ENCODE results near the gene THRAP3.
A peak's percentile ranks its signal among the peaks of the same experiment; 100 is the strongest.

The THRAP3 gene

GRCh38 chr1:36276688-36277087 lies 52.4 kb downstream of the THRAP3 start:
- TF ChIP-seq CTCF (conservative IDR thresholded peaks at IDR 0.05; ENCODE audit: low read depth, low read length) = no peak
- no peak for DNase-seq (ENCODE audit: low read depth)
- H3K4me3 ChIP-seq (ENCODE audit: low read length) = no peak overlapping the region

- no peak for TF ChIP-seq CTCF (conservative IDR thresholded peaks at IDR 0.05; ENCODE audit: low read depth, low read length)
- DNase-seq (ENCODE audit: low read depth) = no peak
- no peak overlapping the region for H3K4me3 ChIP-seq (ENCODE audit: low read length)
Measured at GRCh38 chr1:36279110-36279788, 55.0 kb downstream of the THRAP3 start.

DNA sequence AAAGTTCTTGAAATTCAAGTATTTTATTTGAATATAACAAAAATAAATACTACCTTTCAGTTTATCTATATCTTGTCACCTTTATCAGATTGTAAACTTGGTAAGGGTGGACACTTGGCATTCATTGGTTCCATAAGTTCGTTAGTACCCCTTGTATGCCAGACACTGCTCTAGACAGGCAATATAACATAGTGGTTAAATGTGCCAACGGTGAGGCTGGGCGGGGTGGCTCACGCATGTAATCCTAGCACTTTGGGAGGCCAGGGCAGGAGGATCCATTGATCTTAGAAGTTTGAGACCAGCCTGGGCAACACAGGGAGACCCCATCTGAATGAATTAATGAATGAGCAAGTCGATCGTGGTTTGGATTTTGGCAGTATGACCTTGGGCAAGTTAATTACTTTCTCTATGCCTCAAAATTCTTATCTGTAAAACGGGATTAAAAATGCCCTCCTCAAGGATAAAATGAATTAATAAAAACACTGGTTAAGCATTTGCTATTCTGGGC lies 55.6 kb downstream of the THRAP3 start:
- no peak for DNase-seq (ENCODE audit: low read depth)
- no peak overlapping the region for H3K4me3 ChIP-seq (ENCODE audit: low read length)
- TF ChIP-seq CTCF (conservative IDR thresholded peaks at IDR 0.05; ENCODE audit: low read depth, low read length) = no peak

GRCh38 chr1:36284061-36284460 lies 59.8 kb downstream of the THRAP3 start:
- TF ChIP-seq CTCF (conservative IDR thresholded peaks at IDR 0.05; ENCODE audit: low read depth, low read length) = no peak
- H3K4me3 ChIP-seq (ENCODE audit: low read length) = no peak overlapping the region
- no peak for DNase-seq (ENCODE audit: low read depth)

- no peak overlapping the region for H3K4me3 ChIP-seq (ENCODE audit: low read length)
- no peak for TF ChIP-seq CTCF (conservative IDR thresholded peaks at IDR 0.05; ENCODE audit: low read depth, low read length)
- no peak for DNase-seq (ENCODE audit: low read depth)
Measured at GRCh38 chr1:36284517-36284916, 60.3 kb downstream of the THRAP3 start.

DNA sequence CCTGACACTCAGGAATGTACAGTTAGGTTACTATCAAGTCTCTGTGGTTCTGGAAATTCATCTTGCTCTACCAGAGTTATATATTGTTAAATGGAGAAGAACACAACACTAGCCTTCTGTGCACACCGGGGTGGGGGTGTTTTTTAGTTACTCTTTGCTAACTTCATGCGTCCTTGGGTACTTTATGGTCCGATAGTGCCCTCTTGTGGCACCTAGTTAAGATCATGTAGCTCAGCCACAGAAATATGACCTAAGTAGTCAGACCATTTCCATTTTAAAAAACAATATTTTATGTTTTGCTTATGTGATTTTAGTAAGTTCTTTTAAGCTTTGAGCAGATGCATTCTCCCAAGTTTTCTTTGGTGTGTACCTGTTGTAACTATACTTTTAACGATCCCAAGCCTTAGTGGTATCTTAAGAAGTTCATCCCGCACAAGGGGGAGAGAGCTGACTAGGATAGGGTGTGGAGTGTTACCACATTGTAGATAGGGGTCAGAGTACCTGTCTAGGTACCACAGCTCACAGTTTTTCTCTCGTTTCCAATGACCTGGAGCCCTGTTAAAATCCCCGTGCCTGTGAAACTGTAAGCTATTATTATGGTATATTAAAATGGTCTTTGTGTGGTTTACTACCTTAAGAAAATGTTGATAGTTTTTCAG lies 61.3 kb downstream of the THRAP3 start:
- peak; percentile 51 for DNase-seq (ENCODE audit: low read depth)
- H3K4me3 ChIP-seq (ENCODE audit: low read length) = no peak overlapping the region
- peak; percentile 73 for TF ChIP-seq CTCF (conservative IDR thresholded peaks at IDR 0.05; ENCODE audit: low read depth, low read length)

- no peak for DNase-seq (ENCODE audit: low read depth)
- TF ChIP-seq CTCF (conservative IDR thresholded peaks at IDR 0.05; ENCODE audit: low read depth, low read length) = no peak
- H3K4me3 ChIP-seq (ENCODE audit: low read length) = no peak overlapping the region
Measured at GRCh38 chr1:36286802-36287201, 62.6 kb downstream of the THRAP3 start.

Data from retinal pigment epithelial cell (primary cell).